Prostate gland (tissue), 2 donors: Measurements from ENCODE around the gene ARHGAP18. TPM values are rescaled to one million over a fixed set of nuclear protein-coding genes. Genes with fewer than 3 reads are reported as not detected.
A peak's percentile ranks its signal among the peaks of the same experiment; 100 is the strongest.

Source experiments
- DNase-seq: peaks from one replicate; pipeline ENCODE4 v3.0.0-alpha.2; 2019; ENCODE audit warnings: low spot score
- H3K27ac ChIP-seq, 2 donors: fragments of 200-600 bp; sonication (generic); 2 replicates each; pipeline ENCODE4 v1.5.1; 2017 to 2019
- H3K27me3 ChIP-seq: fragments of 200-600 bp; sonication (generic); replicated peaks from 2 replicates; pipeline ENCODE4 v1.5.1; 2019; ENCODE audit not compliant: insufficient read depth
- H3K36me3 ChIP-seq, 2 donors: fragments of 200-600 bp; sonication (generic); 1 replicate in 1 of 2; 2 replicates in 1 of 2; pipeline versions ENCODE4 v1.5.1 to v1.8.1; 2017 to 2019
- H3K4me1 ChIP-seq: fragments of 200-600 bp; sonication (generic); replicated peaks from 2 replicates; pipeline ENCODE4 v1.5.1; 2019
- H3K4me3 ChIP-seq, 2 donors: fragments of 200-600 bp; sonication (generic); 2 replicates each; pipeline ENCODE4 v1.5.1; 2017 to 2019
- H3K9me3 ChIP-seq: fragments of 200-600 bp; sonication (generic); 2 replicates; pipeline ENCODE4 v1.5.1; 2017
- POLR2A ChIP-seq: fragments of 450-650 bp; IDR thresholded peaks from one replicate; pipeline ENCODE4 v1.6.1; 2016; ENCODE audit warnings: antibody characterized with exemption, mild to moderate bottlenecking
- POLR2AphosphoS5 ChIP-seq: sonication (generic); formaldehyde crosslinking; IDR thresholded peaks from one replicate; pipeline ENCODE4 v1.6.1; 2017; ENCODE audit warnings: antibody characterized with exemption
- WGBS: methylation state at CpG from one replicate; pipeline ENCODE4 v1.1.5; 2018; 5-methylcytosine and 5-hydroxymethylcytosine counted together
- intact Hi-C: fragments of 100-400 bp; cut with DNase I; formaldehyde crosslinking; loops from one replicate; pipeline ENCODE4 v1.14.2; 2022
- total RNA-seq, 2 donors: library from RNA; depleted of rRNA; stranded (reverse); fragments of >200 nt; gene quantifications; one replicate each; pipeline ENCODE4 v1.1.0, GENCODE V29; 2016
- TF ChIP-seq, protein P1 (sequence below), 4 experiments: fragments of 200-600 bp in 2 of 4; fragments of 450-650 bp in 2 of 4; sonication (generic) in 2 of 4; IDR thresholded peaks; 1 replicate in 3 of 4; 2 replicates in 1 of 4; pipeline ENCODE4 v1.5.1; 2016 to 2019; ENCODE audit warnings: antibody characterized with exemption in 4 of 4, mild to moderate bottlenecking in 2 of 4, moderate library complexity in 2 of 4

ARHGAP18 gene
- total RNA-seq, 2 donors from 2014 or later: 15.0 to 29.1 TPM

- Histone ChIP-seq H3K27ac (peak overlapping the region in 1 of 2 donors; percentile 7), H3K9me3 (no peaks in the 10 kb centered on the region), H3K4me3 (no peak overlapping the region), H3K36me3 (no peaks in the 10 kb centered on the region), H3K27me3 (no peaks in the 10 kb centered on the region), H3K4me1 (no peaks in the 10 kb centered on the region)
- no peak for DNase-seq
- 59% methylated on average over 2 of the region's 2 CpGs for WGBS
- TF ChIP-seq POLR2AphosphoS5: no peak
- TF ChIP-seq POLR2A: no peak
- TF ChIP-seq, protein P1, sequence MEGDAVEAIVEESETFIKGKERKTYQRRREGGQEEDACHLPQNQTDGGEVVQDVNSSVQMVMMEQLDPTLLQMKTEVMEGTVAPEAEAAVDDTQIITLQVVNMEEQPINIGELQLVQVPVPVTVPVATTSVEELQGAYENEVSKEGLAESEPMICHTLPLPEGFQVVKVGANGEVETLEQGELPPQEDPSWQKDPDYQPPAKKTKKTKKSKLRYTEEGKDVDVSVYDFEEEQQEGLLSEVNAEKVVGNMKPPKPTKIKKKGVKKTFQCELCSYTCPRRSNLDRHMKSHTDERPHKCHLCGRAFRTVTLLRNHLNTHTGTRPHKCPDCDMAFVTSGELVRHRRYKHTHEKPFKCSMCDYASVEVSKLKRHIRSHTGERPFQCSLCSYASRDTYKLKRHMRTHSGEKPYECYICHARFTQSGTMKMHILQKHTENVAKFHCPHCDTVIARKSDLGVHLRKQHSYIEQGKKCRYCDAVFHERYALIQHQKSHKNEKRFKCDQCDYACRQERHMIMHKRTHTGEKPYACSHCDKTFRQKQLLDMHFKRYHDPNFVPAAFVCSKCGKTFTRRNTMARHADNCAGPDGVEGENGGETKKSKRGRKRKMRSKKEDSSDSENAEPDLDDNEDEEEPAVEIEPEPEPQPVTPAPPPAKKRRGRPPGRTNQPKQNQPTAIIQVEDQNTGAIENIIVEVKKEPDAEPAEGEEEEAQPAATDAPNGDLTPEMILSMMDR (IDR thresholded peaks at IDR 0.05): no peak
- intact Hi-C loops: no loop called here
Measured at GRCh38 chr6:129672881-129673631, 36.9 kb downstream of the ARHGAP18 start.

DNA sequence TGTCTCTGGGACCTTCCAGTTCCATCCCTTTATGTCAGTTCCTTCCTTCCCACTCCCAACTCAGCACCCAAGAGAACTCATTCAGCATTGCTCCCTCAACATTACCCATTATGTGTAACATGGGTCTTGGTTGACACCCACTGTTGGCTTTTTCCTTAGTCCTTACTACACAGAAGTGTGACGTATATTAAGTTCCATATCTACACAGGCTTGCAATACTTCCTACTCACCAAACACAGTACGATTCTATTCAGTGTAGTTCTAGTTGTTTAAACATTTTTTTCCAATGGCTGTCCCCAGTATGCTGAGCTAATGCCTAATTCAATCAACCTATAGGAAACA, 37.7 kb downstream of the ARHGAP18 start:
- peak overlapping the region in 1 of 2 donors; percentile 7 for H3K27ac ChIP-seq
- no peaks in the 10 kb centered on the region for H3K36me3 ChIP-seq
- H3K27me3 ChIP-seq: no peaks in the 10 kb centered on the region
- no peaks in the 10 kb centered on the region for H3K4me1 ChIP-seq
- H3K4me3 ChIP-seq: no peak overlapping the region
- no peaks in the 10 kb centered on the region for H3K9me3 ChIP-seq
- no peak for DNase-seq
- WGBS: 83% methylated on average over 2 of the region's 2 CpGs
- TF ChIP-seq POLR2AphosphoS5 (no peak), POLR2A (no peak)
- TF ChIP-seq, protein P1 (IDR thresholded peaks at IDR 0.05): no peak
- intact Hi-C loops: no loop called here

GRCh38 chr6:129671442-129672340, 38.3 kb downstream of the ARHGAP18 start:
- 77% methylated on average over 10 of the region's 10 CpGs for WGBS
- TF ChIP-seq POLR2A: no peak
- TF ChIP-seq, protein P1 (IDR thresholded peaks at IDR 0.05): no peak
- no peak for TF ChIP-seq POLR2AphosphoS5

DNA sequence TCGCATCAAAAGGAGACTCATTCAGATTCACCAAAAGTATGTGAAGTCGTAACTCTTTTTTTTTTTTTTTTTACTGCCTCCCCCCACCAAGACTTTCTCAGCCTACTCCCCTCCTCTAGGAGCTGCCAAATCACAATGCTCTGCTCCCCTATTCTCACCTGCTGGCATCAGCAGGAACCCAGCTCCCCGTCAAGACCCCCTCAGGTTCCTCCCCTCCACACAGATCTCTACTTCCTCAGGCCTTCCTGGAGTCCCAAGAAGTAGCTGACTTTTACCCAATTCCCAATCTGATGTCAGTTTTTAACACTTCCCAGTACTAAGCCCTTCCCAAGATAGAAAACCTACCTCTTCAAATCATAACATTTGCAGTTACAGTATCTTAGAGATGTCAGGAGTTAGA, 39.3 kb downstream of the ARHGAP18 start:
- Histone ChIP-seq H3K27ac (no peak overlapping the region), H3K36me3 (no peaks in the 10 kb centered on the region), H3K27me3 (no peaks in the 10 kb centered on the region), H3K9me3 (no peaks in the 10 kb centered on the region), H3K4me1 (no peaks in the 10 kb centered on the region), H3K4me3 (no peak overlapping the region)
- 88% methylated on average over 3 of the region's 3 CpGs for WGBS
- intact Hi-C loops: no loop called here
- DNase-seq: no peak
- TF ChIP-seq, protein P1 (IDR thresholded peaks at IDR 0.05): no peak
- no peak for TF ChIP-seq POLR2A
- no peak for TF ChIP-seq POLR2AphosphoS5

More at GRCh38 chr6:129671442-129672340, 38.3 kb downstream of the ARHGAP18 start:
- H3K36me3 ChIP-seq: no peaks in the 10 kb centered on the region
- no peak overlapping the region for H3K4me3 ChIP-seq
- H3K27me3 ChIP-seq: no peaks in the 10 kb centered on the region
- intact Hi-C loops: no loop called here
- no peaks in the 10 kb centered on the region for H3K9me3 ChIP-seq
- DNase-seq: no peak
- no peaks in the 10 kb centered on the region for H3K4me1 ChIP-seq
- H3K27ac ChIP-seq: no peak overlapping the region
